Right lobe of liver (tissue), 6 donors: ENCODE measurements around the gene SYNDIG1L. TPM values are rescaled to one million over a fixed set of nuclear protein-coding genes. Genes with fewer than 3 reads are reported as not detected.

Experiments used
- ATAC-seq, 4 donors: fragments of 200-7000 bp; cut with Tn5 transposase; one replicate each; pipeline ENCODE4 v1.9.1; 2020; ENCODE audit warnings: mild to moderate bottlenecking in 4 of 4, moderate library complexity in 4 of 4
- DNase-seq, 3 donors: peaks; one replicate each; pipeline ENCODE4 v3.0.0-alpha.2; 2020
- H3K27ac ChIP-seq, 3 donors: fragments of 200-600 bp; one replicate each; pipeline ENCODE4 v1.8.0; 2022
- H3K27me3 ChIP-seq, 2 donors: fragments of 200-600 bp; one replicate each; pipeline ENCODE4 v1.8.0; 2022
- H3K36me3 ChIP-seq, 4 donors: fragments of 200-600 bp; sonication (generic) in 1 of 4; one replicate each; pipeline versions ENCODE4 v1.5.1 to v1.8.0; 2017 to 2022; ENCODE audit warnings: control low read depth in 1 of 4
- H3K4me1 ChIP-seq, 4 donors: fragments of 200-600 bp; sonication (generic) in 1 of 4; one replicate each; pipeline versions ENCODE4 v1.5.1 to v1.8.0; 2017 to 2022; ENCODE audit warnings: control low read depth in 1 of 4
- H3K4me3 ChIP-seq, 3 donors: fragments of 200-600 bp; one replicate each; pipeline ENCODE4 v1.8.0; 2022
- H3K9me3 ChIP-seq, 4 donors: fragments of 200-600 bp; sonication (generic) in 1 of 4; one replicate each; pipeline versions ENCODE4 v1.5.1 to v1.8.0; 2017 to 2022; ENCODE audit warnings: control low read depth in 1 of 4
- POLR2A ChIP-seq: fragments of 450-650 bp; IDR thresholded peaks from one replicate; pipeline ENCODE4 v1.6.1; 2017; ENCODE audit warnings: antibody characterized with exemption, mild to moderate bottlenecking
- WGBS: methylation state at CpG from one replicate; pipeline ENCODE4 v1.1.6; 2018; ENCODE audit warnings: low coverage, low lambda C conversion rate; ENCODE audit not compliant: insufficient coverage; ENCODE audit errors: missing lambda C conversion rate; 5-methylcytosine and 5-hydroxymethylcytosine counted together
- intact Hi-C, 2 donors: fragments of 100-400 bp; cut with DNase I; formaldehyde crosslinking; loops; one replicate each; pipeline versions ENCODE4 v1.11.2 to v1.14.1; 2022
- total RNA-seq, 6 experiments: library from RNA; depleted of rRNA in 2 of 6; stranded (reverse); fragments of >200 nt in 2 of 6; fragmentation: NEBNext Ultra II Directional in 3 of 6; extraction: Animal tissue kit (Norgen Biotek cat#: 25700) in 3 of 6; gene quantifications; one replicate each; pipeline versions ENCODE4 v1.1.0 to v1.2.4, GENCODE V29; 2016 to 2023
- TF ChIP-seq, protein P1 (sequence below), 4 donors: fragments of 200-600 bp in 3 of 4; fragments of 450-650 bp in 1 of 4; IDR thresholded peaks; one replicate each; pipeline versions ENCODE4 v1.5.1 to v1.8.0; 2016 to 2022; ENCODE audit warnings: antibody characterized with exemption in 4 of 4, mild to moderate bottlenecking in 2 of 4
- donor health status: DM: no; HTN: yes; CAD: no.
- donor health status: DM: no; HTN: no; CAD: no.
- donor health status: DM: no; HTN: no; CAD: no.
- donor health status: DM: no; HTN: yes; CAD: no.
- donor health status: DM: no; HTN: yes; CAD: no.

The SYNDIG1L gene
- total RNA-seq, 6 experiments from 2014 or later: not detected

DNA sequence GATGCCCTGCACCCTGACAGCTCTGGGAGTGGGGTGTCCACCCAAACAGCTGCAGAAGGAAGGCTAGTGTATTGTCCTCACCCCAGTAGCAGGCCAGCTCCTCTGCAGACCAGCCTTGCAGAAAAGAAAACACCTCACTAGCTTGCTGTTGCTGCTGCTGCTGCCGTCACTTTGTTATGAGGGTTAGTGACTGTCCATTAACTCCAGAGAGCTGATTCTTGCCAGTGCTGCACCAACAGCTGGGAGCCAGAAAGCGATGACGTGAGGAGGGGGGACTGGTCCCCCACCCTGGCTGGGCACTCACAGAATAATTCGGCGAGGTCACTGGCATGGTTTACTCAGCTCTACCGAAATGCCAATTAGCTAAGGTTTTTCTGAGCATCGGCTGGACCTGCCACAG, 2.8 kb downstream of the SYNDIG1L start:
- H3K9me3 ChIP-seq: no peaks in the 10 kb centered on the region
- WGBS: 67% methylated on average over 5 of the region's 7 CpGs
- no peak for DNase-seq
- H3K27me3 ChIP-seq: no peaks in the 10 kb centered on the region
- H3K4me1 ChIP-seq: no peaks in the 10 kb centered on the region
- no peak overlapping the region for H3K4me3 ChIP-seq
- no peak for TF ChIP-seq POLR2A
- TF ChIP-seq, protein P1, sequence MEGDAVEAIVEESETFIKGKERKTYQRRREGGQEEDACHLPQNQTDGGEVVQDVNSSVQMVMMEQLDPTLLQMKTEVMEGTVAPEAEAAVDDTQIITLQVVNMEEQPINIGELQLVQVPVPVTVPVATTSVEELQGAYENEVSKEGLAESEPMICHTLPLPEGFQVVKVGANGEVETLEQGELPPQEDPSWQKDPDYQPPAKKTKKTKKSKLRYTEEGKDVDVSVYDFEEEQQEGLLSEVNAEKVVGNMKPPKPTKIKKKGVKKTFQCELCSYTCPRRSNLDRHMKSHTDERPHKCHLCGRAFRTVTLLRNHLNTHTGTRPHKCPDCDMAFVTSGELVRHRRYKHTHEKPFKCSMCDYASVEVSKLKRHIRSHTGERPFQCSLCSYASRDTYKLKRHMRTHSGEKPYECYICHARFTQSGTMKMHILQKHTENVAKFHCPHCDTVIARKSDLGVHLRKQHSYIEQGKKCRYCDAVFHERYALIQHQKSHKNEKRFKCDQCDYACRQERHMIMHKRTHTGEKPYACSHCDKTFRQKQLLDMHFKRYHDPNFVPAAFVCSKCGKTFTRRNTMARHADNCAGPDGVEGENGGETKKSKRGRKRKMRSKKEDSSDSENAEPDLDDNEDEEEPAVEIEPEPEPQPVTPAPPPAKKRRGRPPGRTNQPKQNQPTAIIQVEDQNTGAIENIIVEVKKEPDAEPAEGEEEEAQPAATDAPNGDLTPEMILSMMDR (IDR thresholded peaks at IDR 0.05): no peak
- no peak for ATAC-seq
- H3K36me3 ChIP-seq: no peaks in the 10 kb centered on the region
- intact Hi-C loops: no loop called here
- no peak overlapping the region for H3K27ac ChIP-seq

DNA sequence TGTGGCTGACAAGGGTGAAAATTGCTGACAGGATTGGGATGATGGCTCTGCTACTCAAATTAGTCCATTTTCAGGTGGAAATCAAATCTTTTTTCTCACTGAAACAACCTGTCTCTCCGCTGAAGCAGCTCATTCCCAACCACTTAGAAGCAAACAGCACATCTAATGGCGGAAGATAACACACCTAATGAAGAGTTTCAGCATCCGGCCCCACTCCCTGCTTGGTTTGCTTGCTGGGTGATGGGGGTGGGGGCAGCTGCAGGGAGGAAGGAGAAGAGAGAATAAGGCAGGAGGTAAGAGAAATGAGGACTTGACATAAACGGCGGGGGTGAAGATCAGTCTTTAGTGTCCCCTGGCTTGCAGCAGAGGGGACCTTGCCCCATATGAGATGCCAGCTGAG, 4.0 kb downstream of the SYNDIG1L start:
- intact Hi-C loops: no loop called here
- DNase-seq (no peak), ATAC-seq (no peak)
- Histone ChIP-seq H3K36me3 (no peaks in the 10 kb centered on the region), H3K27me3 (no peaks in the 10 kb centered on the region), H3K27ac (no peak overlapping the region), H3K9me3 (no peaks in the 10 kb centered on the region), H3K4me1 (no peaks in the 10 kb centered on the region), H3K4me3 (no peak overlapping the region)
- TF ChIP-seq POLR2A: no peak
- TF ChIP-seq, protein P1 (IDR thresholded peaks at IDR 0.05): no peak
- 29% methylated on average over 5 of the region's 5 CpGs for WGBS

DNA sequence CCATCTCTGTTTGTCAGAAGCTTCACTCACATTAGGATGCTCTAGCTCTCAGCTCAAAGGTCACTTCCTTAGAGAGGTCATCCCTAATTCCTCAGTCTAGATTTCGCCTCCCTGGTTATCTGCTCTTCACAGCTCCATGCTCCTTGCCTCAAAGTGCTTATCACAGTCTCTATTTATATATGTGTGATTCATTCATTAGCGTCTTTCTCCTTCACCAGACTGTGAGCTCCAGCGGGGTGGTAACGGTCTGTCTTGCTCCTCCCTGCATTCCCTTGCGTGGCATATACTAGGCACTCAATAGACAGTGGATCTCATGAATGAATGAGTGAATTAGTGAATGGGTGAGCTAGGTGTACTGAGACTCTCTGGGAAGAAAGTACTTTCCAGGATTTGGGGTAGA, 6.9 kb downstream of the SYNDIG1L start:
- ATAC-seq (no peak), DNase-seq (no peak)
- Histone ChIP-seq H3K9me3 (no peaks in the 10 kb centered on the region), H3K4me3 (no peak overlapping the region), H3K36me3 (no peaks in the 10 kb centered on the region), H3K27ac (no peak overlapping the region), H3K27me3 (no peaks in the 10 kb centered on the region), H3K4me1 (no peaks in the 10 kb centered on the region)
- intact Hi-C loops: no loop called here
- 24% methylated on average over 5 of the region's 5 CpGs for WGBS
- TF ChIP-seq, protein P1 (IDR thresholded peaks at IDR 0.05): no peak
- TF ChIP-seq POLR2A: no peak

DNA sequence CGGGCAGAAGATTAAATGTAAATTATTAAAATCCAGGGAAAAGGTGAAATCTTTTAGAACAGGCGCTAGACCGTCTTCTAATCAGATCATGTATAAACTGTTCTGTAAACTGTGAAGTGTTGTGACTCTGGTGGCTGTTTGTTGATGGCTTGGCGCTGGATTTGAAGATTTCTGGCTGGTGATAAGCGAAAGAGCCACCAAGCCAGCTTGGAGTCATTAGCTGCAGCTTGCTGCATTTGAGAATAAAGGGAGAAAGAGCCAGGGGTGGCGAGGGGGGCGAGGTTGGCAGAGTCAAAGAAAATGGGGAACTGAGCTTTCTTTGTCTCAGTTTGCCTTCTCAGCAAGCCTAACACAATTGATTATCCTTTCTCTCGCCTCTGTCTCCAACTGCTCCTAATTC, 8.0 kb downstream of the SYNDIG1L start:
- Histone ChIP-seq H3K36me3 (no peaks in the 10 kb centered on the region), H3K27ac (no peak overlapping the region), H3K9me3 (no peaks in the 10 kb centered on the region), H3K4me1 (no peaks in the 10 kb centered on the region), H3K4me3 (no peak overlapping the region), H3K27me3 (no peaks in the 10 kb centered on the region)
- intact Hi-C loops: no loop called here
- no peak for ATAC-seq
- WGBS: 17% methylated on average over 8 of the region's 8 CpGs
- no peak for TF ChIP-seq POLR2A
- TF ChIP-seq, protein P1 (IDR thresholded peaks at IDR 0.05): no peak
- DNase-seq: no peak

DNA sequence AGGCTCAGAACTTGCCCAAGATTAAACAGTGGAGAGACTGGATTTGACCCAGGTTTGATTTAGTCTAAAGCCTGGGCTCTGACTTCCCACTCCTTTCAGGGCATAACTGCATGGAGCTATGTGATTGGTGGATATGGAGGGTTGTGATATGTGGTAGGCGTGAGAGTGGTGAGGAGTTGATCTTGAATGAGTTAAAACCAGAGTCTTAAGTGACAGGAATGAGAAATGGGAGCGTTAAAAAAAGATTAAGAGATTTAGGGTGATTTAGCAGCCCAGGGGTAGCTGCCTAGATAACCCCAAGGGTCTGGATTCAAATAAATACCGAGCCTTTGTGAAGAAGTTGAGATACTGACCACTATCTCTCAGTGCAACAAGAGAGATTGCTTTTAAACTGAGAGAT, 8.4 kb downstream of the SYNDIG1L start:
- no peak overlapping the region for H3K27ac ChIP-seq
- intact Hi-C loops: no loop called here
- H3K4me3 ChIP-seq: no peak overlapping the region
- no peaks in the 10 kb centered on the region for H3K9me3 ChIP-seq
- ATAC-seq (no peak), DNase-seq (no peak)
- no peaks in the 10 kb centered on the region for H3K27me3 ChIP-seq
- H3K36me3 ChIP-seq: no peaks in the 10 kb centered on the region
- no peaks in the 10 kb centered on the region for H3K4me1 ChIP-seq
- WGBS: 19% methylated on average over 3 of the region's 3 CpGs
- TF ChIP-seq POLR2A: no peak
- TF ChIP-seq, protein P1 (IDR thresholded peaks at IDR 0.05): no peak
